Loucy (cell line): ENCODE measurements around the gene KCND2.

Experiments
- EZH2phosphoT487 ChIP-seq: fragments of 200-600 bp; IDR thresholded peaks from 2 replicates; pipeline ENCODE4 v1.6.1; 2018; ENCODE audit warnings: antibody characterized with exemption, mild to moderate bottlenecking, moderate library complexity, borderline replicate concordance
- TF ChIP-seq, protein P1 (sequence below): fragments of 200-600 bp; sonication (generic); conservative IDR thresholded peaks from 2 replicates; pipeline ENCODE4 v1.5.1; 2014; ENCODE audit warnings: mild to moderate bottlenecking, antibody characterized with exemption, low read length

DNA sequence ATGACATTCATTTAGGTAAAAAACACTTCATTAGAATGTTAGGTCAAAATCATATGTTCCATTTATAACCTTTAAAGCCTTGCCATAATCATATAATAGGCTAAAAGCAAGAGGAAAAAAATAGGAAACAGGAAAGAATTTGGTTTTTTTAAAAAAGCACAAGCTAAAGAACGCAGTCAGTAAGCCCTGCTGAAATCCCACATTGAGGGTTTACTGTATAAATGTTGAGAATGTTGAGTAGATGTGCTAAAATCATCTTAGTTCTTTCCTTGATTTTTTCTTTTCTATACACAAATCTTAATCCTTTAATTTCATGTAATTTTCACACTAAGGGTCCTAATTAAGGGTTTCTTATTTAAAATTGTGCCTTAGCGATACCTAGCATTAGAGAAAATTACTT is 452.0 kb downstream of the KCND2 start:
- TF ChIP-seq, protein P1, sequence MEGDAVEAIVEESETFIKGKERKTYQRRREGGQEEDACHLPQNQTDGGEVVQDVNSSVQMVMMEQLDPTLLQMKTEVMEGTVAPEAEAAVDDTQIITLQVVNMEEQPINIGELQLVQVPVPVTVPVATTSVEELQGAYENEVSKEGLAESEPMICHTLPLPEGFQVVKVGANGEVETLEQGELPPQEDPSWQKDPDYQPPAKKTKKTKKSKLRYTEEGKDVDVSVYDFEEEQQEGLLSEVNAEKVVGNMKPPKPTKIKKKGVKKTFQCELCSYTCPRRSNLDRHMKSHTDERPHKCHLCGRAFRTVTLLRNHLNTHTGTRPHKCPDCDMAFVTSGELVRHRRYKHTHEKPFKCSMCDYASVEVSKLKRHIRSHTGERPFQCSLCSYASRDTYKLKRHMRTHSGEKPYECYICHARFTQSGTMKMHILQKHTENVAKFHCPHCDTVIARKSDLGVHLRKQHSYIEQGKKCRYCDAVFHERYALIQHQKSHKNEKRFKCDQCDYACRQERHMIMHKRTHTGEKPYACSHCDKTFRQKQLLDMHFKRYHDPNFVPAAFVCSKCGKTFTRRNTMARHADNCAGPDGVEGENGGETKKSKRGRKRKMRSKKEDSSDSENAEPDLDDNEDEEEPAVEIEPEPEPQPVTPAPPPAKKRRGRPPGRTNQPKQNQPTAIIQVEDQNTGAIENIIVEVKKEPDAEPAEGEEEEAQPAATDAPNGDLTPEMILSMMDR: no peak
- TF ChIP-seq EZH2phosphoT487: no peak
